ENCODE data around the gene NOL9.

NOL9 gene

DNA sequence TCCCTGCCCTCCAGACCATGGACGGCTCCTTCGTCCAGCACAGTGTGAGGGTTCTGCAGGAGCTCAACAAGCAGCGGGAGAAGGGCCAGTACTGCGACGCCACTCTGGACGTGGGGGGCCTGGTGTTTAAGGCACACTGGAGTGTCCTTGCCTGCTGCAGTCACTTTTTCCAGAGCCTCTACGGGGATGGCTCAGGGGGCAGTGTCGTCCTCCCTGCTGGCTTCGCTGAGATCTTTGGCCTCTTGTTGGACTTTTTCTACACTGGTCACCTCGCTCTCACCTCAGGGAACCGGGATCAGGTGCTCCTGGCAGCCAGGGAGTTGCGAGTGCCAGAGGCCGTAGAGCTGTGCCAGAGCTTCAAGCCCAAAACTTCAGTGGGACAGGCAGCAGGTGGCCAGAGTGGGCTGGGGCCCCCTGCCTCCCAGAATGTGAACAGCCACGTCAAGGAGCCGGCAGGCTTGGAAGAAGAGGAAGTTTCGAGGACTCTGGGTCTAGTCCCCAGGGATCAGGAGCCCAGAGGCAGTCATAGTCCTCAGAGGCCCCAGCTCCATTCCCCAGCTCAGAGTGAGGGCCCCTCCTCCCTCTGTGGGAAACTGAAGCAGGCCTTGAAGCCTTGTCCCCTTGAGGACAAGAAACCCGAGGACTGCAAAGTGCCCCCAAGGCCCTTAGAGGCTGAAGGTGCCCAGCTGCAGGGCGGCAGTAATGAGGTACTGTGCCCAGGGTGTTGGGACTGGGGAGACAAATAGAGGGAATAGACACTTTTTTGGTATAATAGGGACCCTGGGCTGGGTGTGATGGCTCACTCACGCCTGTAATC is 26.5 kb upstream of the NOL9 start:
- Histone ChIP-seq H4K8ac (ENCODE audit: low read depth, low read length) (no peak overlapping the region), H3K4me2 (ENCODE audit: low read length) (peak overlapping the region; percentile 69), H2BK5ac (ENCODE audit: low read depth, low read length, poor library complexity) (no peak overlapping the region), H3K36me3 (ENCODE audit: control insufficient read depth in 1 of 2, insufficient read depth in 2 of 2, low read length in 2 of 2) (peaks cover 0 to 8% of the 10 kb centered on the region in 2 experiments), H3K27ac (ENCODE audit: low read depth, low read length) (no peak overlapping the region), H2BK120ac (ENCODE audit: insufficient read depth, low read length, poor library complexity) (no peak overlapping the region), H3K79me1 (ENCODE audit: low read length) (peaks cover 6% of the 10 kb centered on the region), H3K4me3 (ENCODE audit: low read depth, low read length) (peak overlapping the region; percentile 95), H3K9ac (ENCODE audit: low read length) (no peak overlapping the region), H3K4ac (ENCODE audit: low read depth, low read length) (peak overlapping the region; percentile 3), H3K23ac (ENCODE audit: low read length) (no peak overlapping the region), H3K27me3 (ENCODE audit: insufficient read depth, low read length) (no peaks in the 10 kb centered on the region), H4K12ac (ENCODE audit: low read depth, low read length) (peak overlapping the region; percentile 9), H3K4me1 (ENCODE audit: control insufficient read depth in 1 of 2, insufficient read depth in 2 of 2, low read length in 2 of 2) (peaks cover 11 to 12% of the 10 kb centered on the region in 2 experiments), H2BK12ac (ENCODE audit: low read length) (no peak overlapping the region), H3K18ac (ENCODE audit: low read length) (no peak overlapping the region), H3K9me3 (ENCODE audit: insufficient read depth, low read depth, low read length) (peaks cover 3% of the 10 kb centered on the region), H3K14ac (ENCODE audit: low read length) (no peak overlapping the region), H3K79me2 (ENCODE audit: control insufficient read depth, insufficient read depth, low read length, poor library complexity) (peaks cover 3% of the 10 kb centered on the region), H2AFZ (ENCODE audit: insufficient read depth, low read length, poor library complexity) (no peak overlapping the region), H4K91ac (ENCODE audit: low read depth, low read length) (no peak overlapping the region), H2AK5ac (ENCODE audit: low read length) (no peak overlapping the region)
- DNase-seq: no peak
- WGBS (ENCODE audit: extremely low coverage, insufficient coverage, insufficient read length): no CpG with 5 or more reads among the region's 19 CpGs

DNA sequence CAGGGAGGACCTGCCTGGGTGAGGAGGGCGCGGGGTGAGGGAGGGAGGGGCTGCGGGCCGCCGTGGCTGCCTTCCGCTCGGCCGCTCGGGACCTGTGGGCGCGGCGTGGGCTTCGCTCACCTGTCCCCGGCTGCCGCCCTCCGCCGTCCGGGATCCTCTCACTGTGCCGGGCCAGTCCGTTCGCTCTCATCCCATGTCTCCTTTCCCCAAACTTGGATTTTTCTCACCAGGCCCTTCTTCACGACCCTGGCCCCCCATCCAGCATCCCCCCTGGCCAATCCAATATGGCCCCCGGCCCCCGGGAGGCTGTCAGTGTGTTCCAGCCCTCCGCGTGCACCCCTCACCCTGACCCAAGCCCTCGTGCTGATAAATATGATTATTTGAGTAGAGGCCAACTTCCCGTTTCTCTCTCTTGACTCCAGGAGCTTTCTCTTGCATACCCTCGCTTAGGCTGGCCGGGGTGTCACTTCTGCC is 25.8 kb upstream of the NOL9 start:
- peak overlapping the region; percentile 69 for H3K4me2 ChIP-seq (ENCODE audit: low read length)
- no peak overlapping the region for H2BK120ac ChIP-seq (ENCODE audit: insufficient read depth, low read length, poor library complexity)
- H3K9ac ChIP-seq (ENCODE audit: low read length): peak overlapping the region; percentile 20
- H4K12ac ChIP-seq (ENCODE audit: low read depth, low read length): peak overlapping the region; percentile 10
- peak overlapping the region; percentile 61 for H4K8ac ChIP-seq (ENCODE audit: low read depth, low read length)
- no CpG with 5 or more reads among the region's 30 CpGs for WGBS (ENCODE audit: extremely low coverage, insufficient coverage, insufficient read length)
- H3K27ac ChIP-seq (ENCODE audit: low read depth, low read length): no peak overlapping the region
- peaks cover 6% of the 10 kb centered on the region for H3K79me1 ChIP-seq (ENCODE audit: low read length)
- peak overlapping the region; percentile 14 for H2AFZ ChIP-seq (ENCODE audit: insufficient read depth, low read length, poor library complexity)
- peak overlapping the region; percentile 3 for H4K91ac ChIP-seq (ENCODE audit: low read depth, low read length)
- H3K14ac ChIP-seq (ENCODE audit: low read length): peak overlapping the region; percentile 12
- H3K4ac ChIP-seq (ENCODE audit: low read depth, low read length): peak overlapping the region; percentile 9
- H2BK5ac ChIP-seq (ENCODE audit: low read depth, low read length, poor library complexity): no peak overlapping the region
- H2AK5ac ChIP-seq (ENCODE audit: low read length): no peak overlapping the region
- H3K79me2 ChIP-seq (ENCODE audit: control insufficient read depth, insufficient read depth, low read length, poor library complexity): peaks cover 3% of the 10 kb centered on the region
- no peak overlapping the region for H2BK12ac ChIP-seq (ENCODE audit: low read length)
- peaks cover 11 to 12% of the 10 kb centered on the region in 2 experiments for H3K4me1 ChIP-seq (ENCODE audit: control insufficient read depth in 1 of 2, insufficient read depth in 2 of 2, low read length in 2 of 2)
- H3K23ac ChIP-seq (ENCODE audit: low read length): no peak overlapping the region
- H3K4me3 ChIP-seq (ENCODE audit: low read depth, low read length): peak overlapping the region; percentile 95
- DNase-seq: no peak
- H3K9me3 ChIP-seq (ENCODE audit: insufficient read depth, low read depth, low read length): peaks cover 3% of the 10 kb centered on the region
- H3K36me3 ChIP-seq (ENCODE audit: control insufficient read depth in 1 of 2, insufficient read depth in 2 of 2, low read length in 2 of 2): peaks cover 0 to 8% of the 10 kb centered on the region in 2 experiments
- no peaks in the 10 kb centered on the region for H3K27me3 ChIP-seq (ENCODE audit: insufficient read depth, low read length)
- peak overlapping the region; percentile 21 for H3K18ac ChIP-seq (ENCODE audit: low read length)

DNA sequence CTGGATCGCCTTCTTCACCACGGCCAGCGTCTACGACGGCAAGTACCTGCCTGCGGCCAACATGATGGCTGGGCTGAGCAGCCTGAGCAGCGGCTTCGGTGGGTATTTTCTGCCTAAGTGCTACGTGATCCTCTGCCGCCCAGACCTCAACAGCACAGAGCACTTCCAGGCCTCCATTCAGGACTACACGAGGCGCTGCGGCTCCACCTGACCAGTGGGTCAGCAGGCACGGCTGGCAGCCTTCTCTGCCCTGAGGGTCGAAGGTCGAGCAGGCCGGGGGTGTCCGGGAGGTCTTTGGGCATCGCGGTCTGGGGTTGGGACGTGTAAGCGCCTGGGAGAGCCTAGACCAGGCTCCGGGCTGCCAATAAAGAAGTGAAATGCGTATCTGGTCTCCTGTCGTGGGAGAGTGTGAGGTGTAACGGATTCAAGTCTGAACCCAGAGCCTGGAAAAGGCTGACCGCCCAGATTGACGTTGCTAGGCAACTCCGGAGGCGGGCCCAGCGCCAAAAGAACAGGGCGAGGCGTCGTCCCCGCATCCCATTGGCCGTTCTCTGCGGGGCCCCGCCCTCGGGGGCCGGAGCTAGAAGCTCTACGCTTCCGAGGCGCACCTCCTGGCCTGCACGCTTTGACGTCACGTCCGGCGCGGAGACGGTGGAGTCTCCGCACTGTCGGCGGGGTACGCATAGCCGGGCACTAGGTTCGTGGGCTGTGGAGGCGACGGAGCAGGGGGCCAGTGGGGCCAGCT is 25.2 kb upstream of the NOL9 start, which contains the start of gene ZBTB48:
Gene ZBTB48, plus strand, starts transcription at position 621 of the 745 bp plus-strand sequence. CDS start 616 bp downstream, outside the sequence.
- peaks cover 6% of the 10 kb centered on the region for H3K79me1 ChIP-seq (ENCODE audit: low read length)
- DNase-seq: peak; percentile 99
- peak within 1 kb of the TSS; percentile 9 for H3K4ac ChIP-seq (ENCODE audit: low read depth, low read length)
- no peak within 1 kb of the TSS for H2BK120ac ChIP-seq (ENCODE audit: insufficient read depth, low read length, poor library complexity)
- H3K18ac ChIP-seq (ENCODE audit: low read length): peak within 1 kb of the TSS; percentile 21
- peak within 1 kb of the TSS; percentile 34 for H2BK12ac ChIP-seq (ENCODE audit: low read length)
- peaks cover 11 to 12% of the 10 kb centered on the region in 2 experiments for H3K4me1 ChIP-seq (ENCODE audit: control insufficient read depth in 1 of 2, insufficient read depth in 2 of 2, low read length in 2 of 2)
- H3K23ac ChIP-seq (ENCODE audit: low read length): no peak within 1 kb of the TSS
- H3K36me3 ChIP-seq (ENCODE audit: control insufficient read depth in 1 of 2, insufficient read depth in 2 of 2, low read length in 2 of 2): peaks cover 0 to 8% of the 10 kb centered on the region in 2 experiments
- H3K9me3 ChIP-seq (ENCODE audit: insufficient read depth, low read depth, low read length): peaks cover 3% of the 10 kb centered on the region
- H3K9ac ChIP-seq (ENCODE audit: low read length): peak within 1 kb of the TSS; percentile 20
- peak within 1 kb of the TSS; percentile 10 for H4K12ac ChIP-seq (ENCODE audit: low read depth, low read length)
- peaks cover 3% of the 10 kb centered on the region for H3K79me2 ChIP-seq (ENCODE audit: control insufficient read depth, insufficient read depth, low read length, poor library complexity)
- no peaks in the 10 kb centered on the region for H3K27me3 ChIP-seq (ENCODE audit: insufficient read depth, low read length)
- peak within 1 kb of the TSS; percentile 61 for H4K8ac ChIP-seq (ENCODE audit: low read depth, low read length)
- peak within 1 kb of the TSS; percentile 12 for H3K14ac ChIP-seq (ENCODE audit: low read length)
- H3K4me2 ChIP-seq (ENCODE audit: low read length): peak within 1 kb of the TSS; percentile 70
- H4K91ac ChIP-seq (ENCODE audit: low read depth, low read length): peak within 1 kb of the TSS; percentile 37
- H2AFZ ChIP-seq (ENCODE audit: insufficient read depth, low read length, poor library complexity): peak within 1 kb of the TSS; percentile 55
- WGBS (ENCODE audit: extremely low coverage, insufficient coverage, insufficient read length): no CpG with 5 or more reads among the region's 58 CpGs
- peak within 1 kb of the TSS; percentile 95 for H3K4me3 ChIP-seq (ENCODE audit: low read depth, low read length)
- H3K27ac ChIP-seq (ENCODE audit: low read depth, low read length): no peak within 1 kb of the TSS
- peak within 1 kb of the TSS; percentile 42 for H2AK5ac ChIP-seq (ENCODE audit: low read length)
- H2BK5ac ChIP-seq (ENCODE audit: low read depth, low read length, poor library complexity): no peak within 1 kb of the TSS

DNA sequence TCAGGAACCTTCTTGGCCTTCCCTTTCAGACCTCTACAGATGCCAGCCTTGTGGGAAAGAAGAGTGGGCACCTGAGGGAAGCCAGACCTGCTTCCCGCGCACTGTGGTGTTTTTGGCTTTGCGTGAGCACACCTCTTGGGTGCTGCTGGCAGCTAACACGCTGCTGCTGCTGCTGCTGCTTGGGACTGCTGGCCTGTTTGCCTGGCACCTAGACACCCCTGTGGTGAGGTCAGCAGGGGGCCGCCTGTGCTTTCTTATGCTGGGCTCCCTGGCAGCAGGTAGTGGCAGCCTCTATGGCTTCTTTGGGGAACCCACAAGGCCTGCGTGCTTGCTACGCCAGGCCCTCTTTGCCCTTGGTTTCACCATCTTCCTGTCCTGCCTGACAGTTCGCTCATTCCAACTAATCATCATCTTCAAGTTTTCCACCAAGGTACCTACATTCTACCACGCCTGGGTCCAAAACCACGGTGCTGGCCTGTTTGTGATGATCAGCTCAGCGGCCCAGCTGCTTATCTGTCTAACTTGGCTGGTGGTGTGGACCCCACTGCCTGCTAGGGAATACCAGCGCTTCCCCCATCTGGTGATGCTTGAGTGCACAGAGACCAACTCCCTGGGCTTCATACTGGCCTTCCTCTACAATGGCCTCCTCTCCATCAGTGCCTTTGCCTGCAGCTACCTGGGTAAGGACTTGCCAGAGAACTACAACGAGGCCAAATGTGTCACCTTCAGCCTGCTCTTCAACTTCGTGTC is 24.5 kb upstream of the NOL9 start:
- DNase-seq: no peak
- Histone ChIP-seq H3K79me2 (ENCODE audit: control insufficient read depth, insufficient read depth, low read length, poor library complexity) (peaks cover 3% of the 10 kb centered on the region), H3K23ac (ENCODE audit: low read length) (no peak overlapping the region), H3K4me1 (ENCODE audit: control insufficient read depth in 1 of 2, insufficient read depth in 2 of 2, low read length in 2 of 2) (peaks cover 11 to 12% of the 10 kb centered on the region in 2 experiments), H3K18ac (ENCODE audit: low read length) (no peak overlapping the region), H2AFZ (ENCODE audit: insufficient read depth, low read length, poor library complexity) (peak overlapping the region; percentile 55), H2BK12ac (ENCODE audit: low read length) (peak overlapping the region; percentile 34), H4K12ac (ENCODE audit: low read depth, low read length) (no peak overlapping the region), H3K27me3 (ENCODE audit: insufficient read depth, low read length) (no peaks in the 10 kb centered on the region), H2AK5ac (ENCODE audit: low read length) (peak overlapping the region; percentile 42), H3K4me2 (ENCODE audit: low read length) (no peak overlapping the region), H4K8ac (ENCODE audit: low read depth, low read length) (peak overlapping the region; percentile 50), H3K9me3 (ENCODE audit: insufficient read depth, low read depth, low read length) (peaks cover 3% of the 10 kb centered on the region), H4K91ac (ENCODE audit: low read depth, low read length) (peak overlapping the region; percentile 37), H3K9ac (ENCODE audit: low read length) (no peak overlapping the region), H3K36me3 (ENCODE audit: control insufficient read depth in 1 of 2, insufficient read depth in 2 of 2, low read length in 2 of 2) (peaks cover 0 to 8% of the 10 kb centered on the region in 2 experiments), H3K4ac (ENCODE audit: low read depth, low read length) (no peak overlapping the region), H2BK120ac (ENCODE audit: insufficient read depth, low read length, poor library complexity) (no peak overlapping the region), H3K4me3 (ENCODE audit: low read depth, low read length) (peak overlapping the region; percentile 26), H3K79me1 (ENCODE audit: low read length) (peaks cover 6% of the 10 kb centered on the region), H2BK5ac (ENCODE audit: low read depth, low read length, poor library complexity) (no peak overlapping the region), H3K27ac (ENCODE audit: low read depth, low read length) (no peak overlapping the region), H3K14ac (ENCODE audit: low read length) (no peak overlapping the region)
- no CpG with 5 or more reads among the region's 14 CpGs for WGBS (ENCODE audit: extremely low coverage, insufficient coverage, insufficient read length)

Measured in trophoblast cell (in vitro differentiated cells and primary cell).